Osteoblast (primary cell): ENCODE data around the gene PRRT3. TPM values are rescaled to one million over a fixed set of nuclear protein-coding genes. Genes with fewer than 3 reads are reported as not detected.

Source experiments
- DNase-seq: peaks from one replicate; pipeline ENCODE4 v3.0.0; 2011; ENCODE audit warnings: low spot score, mixed read lengths; ENCODE audit not compliant: insufficient read length; ENCODE audit errors: missing footprints
- H2AFZ ChIP-seq: 2 replicates; pipeline ENCODE4 v1.6.0; 2011; ENCODE audit warnings: mild to moderate bottlenecking, low read length
- H3K27ac ChIP-seq: 2 replicates; pipeline ENCODE4 v1.5.1; 2011; ENCODE audit warnings: mild to moderate bottlenecking, low read depth, low read length, moderate library complexity
- H3K27me3 ChIP-seq: 2 replicates; pipeline ENCODE4 v1.6.0; 2012; ENCODE audit warnings: mild to moderate bottlenecking, control low read depth, inconsistent platforms, low read length, moderate library complexity; ENCODE audit not compliant: insufficient read depth
- H3K36me3 ChIP-seq: 2 replicates; pipeline ENCODE4 v1.5.1; 2011; ENCODE audit warnings: mild to moderate bottlenecking, low read length, control low read depth, moderate library complexity; ENCODE audit not compliant: insufficient read depth
- H3K4me1 ChIP-seq: 2 replicates; pipeline ENCODE4 v1.5.1; 2011; ENCODE audit warnings: mild to moderate bottlenecking, low read length, control low read depth, moderate library complexity; ENCODE audit not compliant: insufficient read depth
- H3K4me2 ChIP-seq: 2 replicates; pipeline ENCODE4 v1.6.0; 2011; ENCODE audit warnings: mild to moderate bottlenecking, low read length; ENCODE audit not compliant: insufficient read depth
- H3K4me3 ChIP-seq: fragments of 200-600 bp; sonication (generic); 3 replicates; pipeline ENCODE4 v1.5.1; 2012; ENCODE audit warnings: mild to moderate bottlenecking, low read length, inconsistent platforms; ENCODE audit not compliant: insufficient read depth
- H3K79me2 ChIP-seq: 2 replicates; pipeline ENCODE4 v1.6.0; 2012; ENCODE audit warnings: mild to moderate bottlenecking, low read length, control low read depth, inconsistent platforms; ENCODE audit not compliant: insufficient read depth
- H3K9me3 ChIP-seq: 2 replicates; pipeline ENCODE4 v1.5.1; 2011; ENCODE audit warnings: low read depth, low read length, control low read depth
- H4K20me1 ChIP-seq: 2 replicates; pipeline ENCODE4 v1.6.0; 2012; ENCODE audit warnings: mild to moderate bottlenecking, low read length, control low read depth; ENCODE audit not compliant: insufficient read depth
- CTCF ChIP-seq: IDR thresholded peaks from 2 replicates; pipeline ENCODE4 v1.5.1; 2011; ENCODE audit warnings: mild to moderate bottlenecking, low read depth, low read length, moderate library complexity; ENCODE audit errors: extremely low read depth
- total RNA-seq: library from RNA; depleted of rRNA; stranded (reverse); fragments of >200 nt; gene quantifications from 2 replicates; pipeline ENCODE4 v1.2.3, GENCODE V29; 2012

PRRT3 gene
- total RNA-seq, 1 donor, result 4.3 TPM

- H3K9me3 ChIP-seq, result no peaks in the 10 kb centered on the region
- H3K36me3 ChIP-seq, result peaks cover 4% of the 10 kb centered on the region
- peaks cover 21% of the 10 kb centered on the region for H3K4me1 ChIP-seq
- H2AFZ ChIP-seq, result no peak overlapping the region
- H3K4me2 ChIP-seq, result no peak overlapping the region
- TF ChIP-seq CTCF, result no peak
- no peaks in the 10 kb centered on the region for H3K79me2 ChIP-seq
- no peak for DNase-seq
- no peak overlapping the region for H3K27ac ChIP-seq
- H3K27me3 ChIP-seq, result no peaks in the 10 kb centered on the region
- H4K20me1 ChIP-seq, result no peaks in the 10 kb centered on the region
- H3K4me3 ChIP-seq, result no peak overlapping the region
Observed at GRCh38 chr3:9949626-9950025, 2.6 kb downstream of the PRRT3 start.

GRCh38 chr3:9949115-9949514 is 3.1 kb downstream of the PRRT3 start:
- H3K4me1 ChIP-seq, result peaks cover 21% of the 10 kb centered on the region
- no peaks in the 10 kb centered on the region for H3K27me3 ChIP-seq
- no peak overlapping the region for H2AFZ ChIP-seq
- DNase-seq, result peak; percentile 63
- TF ChIP-seq CTCF, result no peak
- no peaks in the 10 kb centered on the region for H3K79me2 ChIP-seq
- H3K27ac ChIP-seq, result no peak overlapping the region
- H3K36me3 ChIP-seq, result peaks cover 4% of the 10 kb centered on the region
- H4K20me1 ChIP-seq, result no peaks in the 10 kb centered on the region
- H3K4me3 ChIP-seq, result no peak overlapping the region
- no peak overlapping the region for H3K4me2 ChIP-seq
- H3K9me3 ChIP-seq, result no peaks in the 10 kb centered on the region

- no peaks in the 10 kb centered on the region for H3K27me3 ChIP-seq
- H2AFZ ChIP-seq, result no peak overlapping the region
- TF ChIP-seq CTCF, result no peak
- no peaks in the 10 kb centered on the region for H3K9me3 ChIP-seq
- H3K27ac ChIP-seq, result no peak overlapping the region
- H3K4me3 ChIP-seq, result no peak overlapping the region
- H3K4me1 ChIP-seq, result peaks cover 21% of the 10 kb centered on the region
- H4K20me1 ChIP-seq, result no peaks in the 10 kb centered on the region
- no peak overlapping the region for H3K4me2 ChIP-seq
- peaks cover 4% of the 10 kb centered on the region for H3K36me3 ChIP-seq
- no peaks in the 10 kb centered on the region for H3K79me2 ChIP-seq
- no peak for DNase-seq
Observed at GRCh38 chr3:9948586-9948985, 3.6 kb downstream of the PRRT3 start.

GRCh38 chr3:9947025-9947995 is 4.9 kb downstream of the PRRT3 start:
- H3K4me2 ChIP-seq, result peak overlapping the region; percentile 94
- H2AFZ ChIP-seq, result peak overlapping the region; percentile 93
- H4K20me1 ChIP-seq, result no peaks in the 10 kb centered on the region
- H3K27me3 ChIP-seq, result no peaks in the 10 kb centered on the region
- peak overlapping the region; percentile 19 for H3K27ac ChIP-seq
- TF ChIP-seq CTCF, result peak; percentile 61
- no peaks in the 10 kb centered on the region for H3K9me3 ChIP-seq
- H3K4me1 ChIP-seq, result peaks cover 21% of the 10 kb centered on the region
- H3K4me3 ChIP-seq, result peak overlapping the region; percentile 84
- peak; percentile 98 for DNase-seq
- no peaks in the 10 kb centered on the region for H3K79me2 ChIP-seq
- peaks cover 4% of the 10 kb centered on the region for H3K36me3 ChIP-seq
